Pancreas (tissue), 10 donors: ENCODE results near the gene LPAR1. TPM values are rescaled to one million over a fixed set of nuclear protein-coding genes. Genes with fewer than 3 reads are reported as not detected.
A peak's percentile ranks its signal among the peaks of the same experiment; 100 is the strongest.

ENCODE experiments used
- ATAC-seq, 4 donors: fragments of 200-7000 bp; cut with Tn5 transposase; one replicate each; pipeline versions ENCODE4 v1.8.0 to v1.9.1; 2020; ENCODE audit warnings: mild to moderate bottlenecking in 4 of 4, moderate library complexity in 4 of 4
- DNase-seq, 6 donors: peaks; one replicate each; pipeline ENCODE4 v3.0.0-alpha.2; 2020
- FAIRE-seq: peaks from 2 replicates; lab custom pipeline; 2012; peaks lifted over from hg19 to GRCh38; lab: Jason Lieb, UNC
- H3K27ac ChIP-seq, 4 donors: fragments of 200-600 bp; sonication (generic); 1 replicate in 3 of 4; 2 replicates in 1 of 4; pipeline versions ENCODE4 v1.5.0 to v1.8.0; 2020
- H3K27me3 ChIP-seq, 4 donors: fragments of 200-600 bp; one replicate each; pipeline ENCODE4 v1.8.0; 2021
- H3K36me3 ChIP-seq, 3 donors: fragments of 200-600 bp; sonication (generic) in 1 of 3; one replicate each; pipeline versions ENCODE4 v1.5.0 to v1.8.0; 2020 to 2021
- H3K4me1 ChIP-seq, 3 donors: fragments of 200-600 bp; one replicate each; pipeline ENCODE4 v1.8.0; 2021
- H3K4me3 ChIP-seq, 4 donors: fragments of 200-600 bp; sonication (generic) in 2 of 4; one replicate each; pipeline versions ENCODE4 v1.5.0 to v1.8.0; 2020 to 2021
- H3K9me3 ChIP-seq, 4 donors: fragments of 200-600 bp; one replicate each; pipeline ENCODE4 v1.8.0; 2021
- CTCF ChIP-seq, 4 donors: fragments of 200-600 bp; sonication (generic) in 3 of 4; IDR thresholded peaks; one replicate each; pipeline versions ENCODE4 v1.5.0 to v1.8.0; 2021; ENCODE audit warnings: antibody characterized with exemption in 4 of 4
- WGBS, 2 donors: extraction: QIAGEN DNeasy Blood & Tissue Kit; methylation state at CpG; one replicate each; pipeline ENCODE4 v1.1.7; 2013; 5-methylcytosine and 5-hydroxymethylcytosine counted together
- intact Hi-C, 3 donors: fragments of 100-400 bp; cut with DNase I; formaldehyde crosslinking; loops; one replicate each; pipeline versions ENCODE4 v1.11.1 to v1.14.2; 2022
- polyA plus RNA-seq, 2 donors: library from polyadenylated mRNA; stranded (reverse); fragments of 200-250 nt; gene quantifications; one replicate each; pipeline ENCODE4 v1.2.3, GENCODE V29; 2013
- total RNA-seq, 6 donors: library from RNA; stranded (reverse); fragmentation: NEBNext Ultra II Directional in 4 of 6; extraction: Animal tissue kit (Norgen Biotek cat#: 25700) in 4 of 6; gene quantifications; one replicate each; pipeline versions ENCODE4 v1.2.1 to v1.2.4, GENCODE V29; 2021 to 2023
- donor health status: healthy with polysubstance abuse.
- donor health status: DM: no; HTN: no; CAD: no; lungs with moderate emphysema.
- donor health status: DM: no; HTN: no; CAD: no.
- donor health status: control.
- donor health status: control.
- donor health status: Bipolar disorder and iron deficiency.
- donor health status: DM: yes; HTN: yes; CAD: no.
- donor health status: DM: no; HTN: no; CAD: no.
- donor health status: DM: no; HTN: no; CAD: no.
- donor health status: DM: yes; HTN: yes; CAD: no.

The LPAR1 gene, protein sequence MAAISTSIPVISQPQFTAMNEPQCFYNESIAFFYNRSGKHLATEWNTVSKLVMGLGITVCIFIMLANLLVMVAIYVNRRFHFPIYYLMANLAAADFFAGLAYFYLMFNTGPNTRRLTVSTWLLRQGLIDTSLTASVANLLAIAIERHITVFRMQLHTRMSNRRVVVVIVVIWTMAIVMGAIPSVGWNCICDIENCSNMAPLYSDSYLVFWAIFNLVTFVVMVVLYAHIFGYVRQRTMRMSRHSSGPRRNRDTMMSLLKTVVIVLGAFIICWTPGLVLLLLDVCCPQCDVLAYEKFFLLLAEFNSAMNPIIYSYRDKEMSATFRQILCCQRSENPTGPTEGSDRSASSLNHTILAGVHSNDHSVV
- total RNA-seq, result 10 to 100 TPM in 1 of 6 donors, 1 to 10 TPM in 5; 3.8 to 11.4 (median 6.0) TPM
- 1 to 10 TPM; 4.3 to 5.5 TPM for polyA plus RNA-seq

DNA sequence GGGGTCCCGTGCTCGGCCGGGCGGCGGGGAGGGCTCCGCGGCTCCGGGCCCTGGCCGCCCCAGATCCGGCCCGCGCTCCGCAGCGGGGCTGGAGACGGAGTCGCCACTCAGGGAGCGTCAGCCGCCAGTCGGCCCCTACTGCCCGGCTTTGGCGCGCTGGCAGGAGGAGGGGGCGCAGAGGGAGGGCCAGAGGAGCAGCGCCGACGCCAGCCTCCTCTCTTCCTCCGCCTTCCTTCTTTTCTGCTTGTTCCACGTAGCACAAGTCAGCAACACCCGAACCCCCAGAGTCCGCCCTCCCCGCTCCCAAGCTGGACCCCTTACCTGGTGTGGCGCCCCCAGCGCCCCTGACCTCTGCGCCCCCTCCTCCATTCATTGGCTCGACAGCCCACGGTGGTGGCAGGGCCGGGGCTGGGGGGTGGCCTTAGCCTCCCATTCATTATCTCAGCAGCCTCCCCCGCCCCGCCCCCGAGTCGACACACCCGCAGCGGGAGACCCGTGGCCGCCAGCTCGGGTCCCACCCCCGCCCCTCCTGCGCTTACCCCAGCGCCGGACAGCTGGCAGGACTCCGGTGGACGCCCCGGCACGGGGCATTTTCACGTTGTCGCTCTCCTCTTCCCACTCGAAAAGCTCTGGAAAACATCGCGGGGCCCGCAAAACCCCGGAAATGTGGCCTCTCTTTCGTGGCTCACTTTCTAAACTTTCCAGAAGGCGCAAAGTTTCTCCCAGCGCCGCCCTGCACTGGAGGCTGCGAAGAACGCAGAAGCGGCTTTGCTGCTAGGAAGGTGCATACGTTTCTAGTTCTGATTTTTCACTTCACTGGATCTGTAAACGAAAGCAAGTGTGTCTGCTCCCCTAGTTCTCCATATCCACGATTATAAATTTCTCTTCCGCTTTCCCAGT lies at the start of gene LPAR1:
LPAR1 (minus strand) TSS at position 140 of the 900 bp plus-strand sequence. CDS start 66,353 bp downstream, outside the sequence.
- 1 to 2% methylated on average over 55 to 72 of the region's 72 CpGs for WGBS, 2 donors
- ATAC-seq (peak; percentile 47 to 68 (median 62)), FAIRE-seq (no peak), DNase-seq (peak; percentile 32 to 77 (median 63))
- Histone ChIP-seq H3K27me3 (no peaks in the 10 kb centered on the region), H3K36me3 (no peaks in the 10 kb centered on the region), H3K9me3 (no peaks in the 10 kb centered on the region), H3K4me1 (peaks cover 0 to 14% (median 3%) of the 10 kb centered on the region in 3 donors), H3K27ac (peak within 1 kb of the TSS; percentile 72 to 91 (median 84)), H3K4me3 (peak within 1 kb of the TSS; percentile 55 to 80 (median 68))
- TF ChIP-seq CTCF (IDR thresholded peaks at IDR 0.05), result no peak
- intact Hi-C loops, result no loop called here

DNA sequence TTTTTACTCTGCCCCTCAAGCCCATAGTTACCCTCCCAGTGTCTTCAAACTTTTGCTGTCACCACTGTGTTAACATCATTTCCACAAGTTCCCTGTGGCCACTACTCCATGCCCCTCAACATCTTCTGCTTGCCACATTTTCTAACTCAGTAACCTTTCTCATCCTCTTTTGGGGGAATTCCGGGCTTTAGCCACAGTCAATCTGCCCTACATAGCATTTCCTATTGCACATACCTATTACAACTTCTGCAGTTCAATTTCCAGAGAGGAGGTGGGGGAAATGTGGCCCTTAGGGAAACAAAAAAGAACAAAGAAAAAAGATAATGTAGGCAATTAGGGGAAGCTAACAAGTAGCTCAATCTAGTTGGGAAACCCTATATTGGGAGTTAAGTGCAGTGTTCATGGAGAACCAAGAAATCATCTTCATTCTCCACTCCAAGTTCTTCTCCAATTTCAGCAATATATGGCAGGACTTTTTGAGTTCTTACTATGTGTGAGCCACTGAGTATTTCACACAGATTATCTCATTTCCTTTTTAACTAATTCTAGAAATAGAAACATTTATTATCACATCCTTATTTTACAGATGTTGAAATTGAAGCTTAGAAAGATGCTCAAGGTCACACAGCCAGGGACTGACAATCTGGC lies 40.2 kb upstream of the LPAR1 start:
- no peaks in the 10 kb centered on the region for H3K36me3 ChIP-seq
- TF ChIP-seq CTCF (IDR thresholded peaks at IDR 0.05), result no peak
- ATAC-seq (no peak), FAIRE-seq (no peak), DNase-seq (no peak)
- H3K4me3 ChIP-seq, result no peak overlapping the region
- H3K9me3 ChIP-seq, result no peaks in the 10 kb centered on the region
- intact Hi-C loops, result no loop called here
- 67 to 72% methylated on average over 1 of the region's 1 CpG for WGBS, 2 donors
- H3K4me1 ChIP-seq, result no peaks in the 10 kb centered on the region
- H3K27ac ChIP-seq, result no peak overlapping the region
- no peaks in the 10 kb centered on the region for H3K27me3 ChIP-seq

GRCh38 chr9:111076519-111076918 lies 38.2 kb upstream of the LPAR1 start:
- Histone ChIP-seq H3K4me1 (no peaks in the 10 kb centered on the region), H3K27me3 (no peaks in the 10 kb centered on the region), H3K9me3 (no peaks in the 10 kb centered on the region), H3K27ac (no peak overlapping the region), H3K4me3 (no peak overlapping the region), H3K36me3 (no peaks in the 10 kb centered on the region)
- ATAC-seq (no peak), DNase-seq (no peak), FAIRE-seq (no peak)
- no peak for TF ChIP-seq CTCF (IDR thresholded peaks at IDR 0.05)
- WGBS, 2 donors, result 64 to 74% methylated on average over 3 of the region's 3 CpGs
- intact Hi-C loops, result no loop called here

- Histone ChIP-seq H3K27ac (no peak overlapping the region), H3K9me3 (no peaks in the 10 kb centered on the region), H3K36me3 (no peaks in the 10 kb centered on the region), H3K4me1 (no peaks in the 10 kb centered on the region), H3K4me3 (no peak overlapping the region), H3K27me3 (no peaks in the 10 kb centered on the region)
- intact Hi-C loops, result no loop called here
- ATAC-seq (no peak), DNase-seq (no peak), FAIRE-seq (no peak)
- WGBS, 2 donors, result 74 to 80% methylated on average over 6 of the region's 6 CpGs
- no peak for TF ChIP-seq CTCF (IDR thresholded peaks at IDR 0.05)
Measured at GRCh38 chr9:111076042-111076441, 37.8 kb upstream of the LPAR1 start.
